ENCODE results near the gene PHLPP1. TPM values are rescaled to one million over a fixed set of nuclear protein-coding genes. Genes with fewer than 3 reads are reported as not detected.

Gene PHLPP1
- total RNA-seq, 4 donors from 2014 or later, result 17.7 to 29.5 (median 25.5) TPM

- intact Hi-C loops (cut with DNase I; ENCODE audit: low total_unique reads) (no loop called here), in situ Hi-C loops (cut with MboI; ENCODE audit: low pct_ligation_motif_present in 1 of 4, low pct_unique_long_range_greater_than_20kb in 1 of 4, low sequenced_read_pairs in 3 of 4) (no loop called here)
- no peak for DNase-seq
- Histone ChIP-seq H3K4me1 (peaks cover 15 to 57% (median 33%) of the 10 kb centered on the region in 4 donors), H3K9me3 (no peaks in the 10 kb centered on the region), H3K4me3 (no peak overlapping the region), H3K36me3 (no peaks in the 10 kb centered on the region), H3K27ac (peak overlapping the region in 1 of 4 donors; percentile 9), H3K27me3 (no peaks in the 10 kb centered on the region)
- TF ChIP-seq POLR2A (IDR thresholded peaks at IDR 0.05) (no peak), POLR2AphosphoS5 (IDR thresholded peaks at IDR 0.05) (no peak), CTCF (IDR thresholded peaks at IDR 0.05) (no peak), EP300 (IDR thresholded peaks at IDR 0.05; ENCODE audit: low read depth) (no peak)
- WGBS, 2 donors (ENCODE audit: low coverage in 1 of 2), result 59 to 64% methylated on average over 1 of the region's 1 CpG
Measured at GRCh38 chr18:62792016-62792415, 76.7 kb downstream of the PHLPP1 start.

- no peaks in the 10 kb centered on the region for H3K27me3 ChIP-seq
- no peak overlapping the region for H3K4me3 ChIP-seq
- peaks cover 4 to 43% (median 14%) of the 10 kb centered on the region in 4 donors for H3K4me1 ChIP-seq
- no peak overlapping the region for H3K27ac ChIP-seq
- WGBS, 2 donors (ENCODE audit: low coverage in 1 of 2), result 82 to 87% methylated on average over 3 of the region's 3 CpGs
- intact Hi-C loops (cut with DNase I; ENCODE audit: low total_unique reads), result no loop called here
- H3K36me3 ChIP-seq, result no peaks in the 10 kb centered on the region
- DNase-seq, result no peak
- in situ Hi-C loops (cut with MboI; ENCODE audit: low pct_ligation_motif_present in 1 of 4, low pct_unique_long_range_greater_than_20kb in 1 of 4, low sequenced_read_pairs in 3 of 4), result no loop called here
- H3K9me3 ChIP-seq, result no peaks in the 10 kb centered on the region
- no peak for TF ChIP-seq EP300 (IDR thresholded peaks at IDR 0.05; ENCODE audit: low read depth)
- no peak for TF ChIP-seq CTCF (IDR thresholded peaks at IDR 0.05)
- TF ChIP-seq POLR2AphosphoS5 (IDR thresholded peaks at IDR 0.05), result no peak
- no peak for TF ChIP-seq POLR2A (IDR thresholded peaks at IDR 0.05)
Measured at GRCh38 chr18:62795813-62796212, 80.5 kb downstream of the PHLPP1 start.

GRCh38 chr18:62796216-62796621, 80.9 kb downstream of the PHLPP1 start:
- Histone ChIP-seq H3K4me1 (peaks cover 4 to 39% (median 11%) of the 10 kb centered on the region in 4 donors), H3K27ac (no peak overlapping the region), H3K27me3 (no peaks in the 10 kb centered on the region), H3K9me3 (no peaks in the 10 kb centered on the region), H3K4me3 (no peak overlapping the region), H3K36me3 (no peaks in the 10 kb centered on the region)
- in situ Hi-C loops (cut with MboI; ENCODE audit: low pct_ligation_motif_present in 1 of 4, low pct_unique_long_range_greater_than_20kb in 1 of 4, low sequenced_read_pairs in 3 of 4), result no loop called here
- no peak for TF ChIP-seq POLR2AphosphoS5 (IDR thresholded peaks at IDR 0.05)
- TF ChIP-seq POLR2A (IDR thresholded peaks at IDR 0.05), result no peak
- TF ChIP-seq CTCF (IDR thresholded peaks at IDR 0.05), result no peak
- TF ChIP-seq EP300 (IDR thresholded peaks at IDR 0.05; ENCODE audit: low read depth), result no peak
- intact Hi-C loops (cut with DNase I; ENCODE audit: low total_unique reads), result no loop called here
- DNase-seq, result no peak
- WGBS, 2 donors (ENCODE audit: low coverage in 1 of 2), result 46 to 60% methylated on average over 1 of the region's 1 CpG

GRCh38 chr18:62797329-62797728, 82.0 kb downstream of the PHLPP1 start:
- intact Hi-C loops (cut with DNase I; ENCODE audit: low total_unique reads), result no loop called here
- H3K4me1 ChIP-seq, result peaks cover 0 to 30% (median 9%) of the 10 kb centered on the region in 4 donors
- TF ChIP-seq CTCF (IDR thresholded peaks at IDR 0.05), result no peak
- no peak for TF ChIP-seq POLR2A (IDR thresholded peaks at IDR 0.05)
- TF ChIP-seq POLR2AphosphoS5 (IDR thresholded peaks at IDR 0.05), result no peak
- no peak for TF ChIP-seq EP300 (IDR thresholded peaks at IDR 0.05; ENCODE audit: low read depth)
- H3K27me3 ChIP-seq, result no peaks in the 10 kb centered on the region
- H3K4me3 ChIP-seq, result no peak overlapping the region
- H3K36me3 ChIP-seq, result no peaks in the 10 kb centered on the region
- in situ Hi-C loops (cut with MboI; ENCODE audit: low pct_ligation_motif_present in 1 of 4, low pct_unique_long_range_greater_than_20kb in 1 of 4, low sequenced_read_pairs in 3 of 4), result no loop called here
- no peaks in the 10 kb centered on the region for H3K9me3 ChIP-seq
- 80 to 83% methylated on average over 3 of the region's 3 CpGs for WGBS, 2 donors (ENCODE audit: low coverage in 1 of 2)
- DNase-seq, result no peak
- H3K27ac ChIP-seq, result no peak overlapping the region
